GM18511 (cell line): ENCODE measurements around the gene RPL32.
A peak's percentile ranks its signal among the peaks of the same experiment; 100 is the strongest.
"Not testable (repeated sequence)": the region's sequence is repeated elsewhere in the genome, so short reads cannot be mapped to it uniquely, and the experiment has no call there.

Experiments
- ATAC-seq: cut with Tn5 transposase; IDR thresholded peaks from one replicate; pipeline ENCODE4 v1.9.1; 2021; ENCODE audit warnings: mild to moderate bottlenecking, moderate library complexity; ENCODE audit not compliant: unreplicated experiment

The RPL32 gene

GRCh38 chr3:12810013-12810780 lies 31.2 kb downstream of the RPL32 start:
- ATAC-seq: peak; percentile 99

DNA sequence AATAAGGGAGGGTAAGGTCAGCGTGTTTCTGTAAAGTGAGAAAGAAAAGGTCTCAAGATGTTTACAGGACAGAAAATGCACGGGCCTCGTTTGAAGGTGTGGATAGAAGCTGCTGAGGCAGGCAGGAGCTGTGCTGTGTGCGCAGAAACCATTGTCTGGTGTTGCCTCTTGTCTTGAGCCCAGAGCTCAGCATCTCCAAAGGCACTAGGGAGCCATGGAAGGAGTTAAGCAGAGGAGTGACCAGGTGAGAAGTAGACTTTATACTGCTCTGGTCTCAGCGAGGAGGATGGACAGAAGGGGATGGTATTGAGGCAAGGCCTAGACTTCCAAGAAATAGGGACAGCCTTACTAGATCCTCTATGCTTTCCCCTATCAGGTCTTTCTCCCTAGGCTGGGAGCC lies 31.9 kb downstream of the RPL32 start:
- ATAC-seq: no peak

DNA sequence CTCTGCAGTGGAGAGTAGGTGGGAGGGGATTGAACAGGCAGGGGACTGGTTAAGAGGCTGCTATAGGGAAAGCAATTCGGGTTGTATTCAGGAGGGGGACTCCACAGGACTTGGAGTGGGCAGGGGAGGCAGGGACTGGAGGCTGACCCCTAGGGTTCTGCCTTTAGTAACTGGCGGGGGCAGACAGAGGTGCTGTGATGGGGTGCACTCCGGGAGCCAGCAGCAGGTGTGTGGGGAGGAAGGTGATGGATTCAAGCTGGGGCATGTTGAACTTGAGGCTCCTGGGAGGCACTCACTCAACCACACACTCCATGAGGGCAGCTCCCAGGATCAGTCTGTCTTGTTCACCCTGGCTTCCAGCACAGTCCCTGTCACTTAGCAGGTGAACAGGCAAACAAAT lies 32.4 kb downstream of the RPL32 start:
- no peak for ATAC-seq

DNA sequence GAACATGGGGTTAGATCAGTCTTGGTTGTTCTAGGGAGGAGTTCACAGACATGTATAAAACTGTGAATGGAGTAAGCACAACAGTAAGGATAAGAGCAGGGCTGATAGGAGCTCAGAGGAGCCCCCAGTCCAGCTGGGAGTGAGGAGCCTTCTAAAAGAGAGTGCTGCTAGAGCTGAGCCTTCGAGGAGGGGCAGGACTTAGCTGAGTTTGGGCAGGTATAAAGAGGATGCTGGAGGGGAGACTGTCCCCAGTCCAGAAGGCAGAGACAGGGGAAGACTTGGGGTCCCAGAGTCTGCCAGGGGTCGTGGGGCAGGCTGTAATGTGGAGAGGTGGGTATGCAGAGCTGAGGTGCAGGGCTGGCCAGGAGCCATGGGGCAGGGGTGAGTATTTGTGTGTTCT lies 32.8 kb downstream of the RPL32 start:
- ATAC-seq: no peak

- no peak for ATAC-seq
These were observed 33.6 kb downstream of the RPL32 start for GRCh38 chr3:12807601-12808359.

- ATAC-seq: no peak
These were observed 34.3 kb downstream of the RPL32 start for GRCh38 chr3:12807066-12807465.

- no peak for ATAC-seq
These were observed 38.0 kb downstream of the RPL32 start for GRCh38 chr3:12803371-12803770.

DNA sequence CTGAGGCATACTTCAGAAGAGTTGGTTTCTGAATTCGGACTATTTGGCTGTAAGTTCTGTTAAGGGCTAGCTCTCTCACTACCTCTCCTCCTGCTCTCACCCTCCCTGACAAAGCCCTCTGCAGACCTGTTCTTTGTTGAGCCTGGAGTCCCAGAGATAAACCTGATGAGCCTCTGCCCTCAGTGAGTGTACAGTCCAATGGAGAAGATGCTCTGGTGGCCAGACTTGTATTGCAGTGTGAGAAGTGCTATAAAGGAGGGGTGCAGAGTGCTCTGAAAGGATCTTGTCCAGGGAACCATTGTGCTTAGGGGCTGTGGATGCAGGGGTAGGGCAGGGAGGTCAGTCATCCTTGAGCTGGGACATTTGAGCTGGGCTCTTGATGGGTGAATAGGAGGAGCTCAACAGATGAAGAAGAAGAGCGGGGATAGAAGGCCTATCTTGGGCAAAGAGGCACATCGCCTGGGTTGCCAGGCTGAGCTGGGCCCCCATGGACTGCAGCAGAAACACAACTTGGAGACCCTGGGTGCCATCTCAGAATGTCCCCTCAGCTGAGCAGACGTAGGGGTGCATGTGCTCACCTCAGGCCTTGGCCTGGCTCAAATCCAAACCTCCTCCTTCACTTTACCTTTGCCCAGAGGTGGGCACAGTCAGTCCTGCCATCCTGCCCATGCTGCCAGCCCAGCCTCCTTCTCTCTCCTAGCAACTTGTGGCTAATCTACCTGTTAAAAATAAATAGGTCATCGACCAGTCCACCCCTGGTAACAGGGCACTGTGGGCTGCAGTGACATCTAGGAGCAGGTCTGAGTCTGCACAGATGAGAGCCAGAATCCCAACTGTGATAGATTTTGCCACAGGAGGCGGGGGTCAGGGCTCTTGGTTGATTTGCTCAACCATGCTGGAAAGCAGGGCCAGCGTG lies 41.6 kb downstream of the RPL32 start:
- ATAC-seq: no peak

GRCh38 chr3:12798559-12799179 lies 42.7 kb downstream of the RPL32 start:
- ATAC-seq: no peak

GRCh38 chr3:12797892-12798558 lies 43.3 kb downstream of the RPL32 start:
- no peak for ATAC-seq

GRCh38 chr3:12797124-12797891 lies 44.1 kb downstream of the RPL32 start:
- ATAC-seq: no peak

- ATAC-seq: no peak
These were observed 44.9 kb downstream of the RPL32 start, which contains the start of gene CAND2 for GRCh38 chr3:12796171-12797123. TSS of gene CAND2 (plus strand) at chr3:12796680. CDS start at chr3:12796721, 41 bp downstream.

DNA sequence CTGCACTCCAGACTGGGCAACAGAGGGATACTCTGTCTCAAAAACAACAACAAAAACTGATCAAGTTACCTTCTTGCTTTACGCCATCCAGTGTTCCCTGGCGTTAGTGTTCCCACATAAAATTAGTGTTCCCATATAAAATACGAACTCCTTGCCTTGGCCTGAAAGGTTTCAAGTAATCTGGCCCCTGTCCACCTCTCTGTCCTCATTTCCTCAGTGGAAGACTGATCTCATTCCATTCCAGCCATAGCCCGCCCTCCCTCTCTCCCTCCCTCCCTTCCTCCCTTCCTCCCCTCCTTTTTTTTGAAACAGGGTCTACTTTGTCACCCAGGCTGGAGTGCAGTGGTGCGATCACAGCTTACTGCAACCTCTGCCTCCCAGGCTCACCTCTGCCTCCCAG lies 47.7 kb downstream of the RPL32 start:
- no peak for ATAC-seq

DNA sequence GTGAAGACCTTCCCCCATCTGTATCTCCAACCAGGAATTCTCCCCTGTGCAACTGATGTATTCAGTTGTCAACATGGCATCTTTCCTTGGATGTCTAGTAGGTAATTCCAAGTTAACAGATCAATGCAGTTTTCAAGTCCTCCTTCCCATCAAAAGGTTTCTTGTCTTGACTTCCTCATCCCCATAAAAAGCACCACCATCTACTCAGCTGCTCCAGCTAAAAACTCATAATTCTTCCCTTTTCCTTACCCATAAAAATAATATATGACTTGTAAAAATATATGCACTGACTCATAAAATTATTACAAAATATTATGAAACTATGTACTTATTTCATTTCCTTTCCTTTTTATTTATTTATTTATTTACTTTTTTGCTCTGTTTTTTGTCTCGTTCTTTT lies 49.9 kb downstream of the RPL32 start:
- no peak for ATAC-seq

- not testable (repeated sequence) for ATAC-seq
These were observed 53.2 kb downstream of the RPL32 start for GRCh38 chr3:12787967-12788690.

GRCh38 chr3:12787346-12787745 lies 54.0 kb downstream of the RPL32 start:
- not testable (repeated sequence) for ATAC-seq

- no peak for ATAC-seq
These were observed 56.3 kb downstream of the RPL32 start for GRCh38 chr3:12785096-12785495.
